ENCODE measurements around the gene CIB2. TPM values are rescaled to one million over a fixed set of nuclear protein-coding genes. Genes with fewer than 3 reads are reported as not detected.
A peak's percentile ranks its signal among the peaks of the same experiment; 100 is the strongest.

Gene CIB2
- total RNA-seq, 1 experiment from 2014 or later: 1.9 TPM

DNA sequence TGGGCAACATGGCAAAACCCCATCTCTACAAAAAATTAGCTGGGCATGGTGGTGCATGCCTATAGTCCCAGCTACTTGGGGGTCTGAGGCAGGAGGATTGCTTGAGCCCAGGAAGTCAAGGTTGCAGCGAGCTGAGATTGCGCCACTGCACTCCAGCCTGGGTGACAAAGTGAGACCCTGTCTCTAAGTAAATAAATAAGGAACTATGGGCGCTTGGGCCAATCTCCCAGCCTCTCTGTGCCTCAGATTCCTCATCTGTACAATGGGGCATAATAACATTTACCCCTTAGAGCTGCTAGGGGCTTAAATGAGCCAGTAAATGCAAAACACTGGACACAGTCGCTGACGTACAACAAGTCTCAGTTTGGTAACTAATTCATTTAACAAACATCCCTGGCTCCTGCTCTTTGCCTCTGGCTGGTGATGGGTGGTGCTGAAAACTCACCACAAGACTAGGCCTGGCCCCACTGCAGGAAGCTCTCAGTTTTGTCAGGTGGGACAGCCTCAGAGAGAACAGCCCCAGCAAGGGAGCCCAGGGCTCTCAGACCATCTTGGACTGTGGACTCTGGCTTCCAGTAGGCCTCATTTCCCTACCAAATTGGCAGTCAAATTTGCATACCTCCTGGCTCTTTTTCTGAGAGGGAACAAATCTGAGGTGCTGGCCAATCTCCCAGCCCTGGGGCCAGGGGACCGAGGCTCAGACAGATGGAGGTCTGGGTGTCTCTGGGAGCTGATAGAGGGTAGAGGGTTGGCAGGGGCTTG, 47.4 kb downstream of the CIB2 start:
- no peak for DNase-seq (ENCODE audit: low read depth)

DNA sequence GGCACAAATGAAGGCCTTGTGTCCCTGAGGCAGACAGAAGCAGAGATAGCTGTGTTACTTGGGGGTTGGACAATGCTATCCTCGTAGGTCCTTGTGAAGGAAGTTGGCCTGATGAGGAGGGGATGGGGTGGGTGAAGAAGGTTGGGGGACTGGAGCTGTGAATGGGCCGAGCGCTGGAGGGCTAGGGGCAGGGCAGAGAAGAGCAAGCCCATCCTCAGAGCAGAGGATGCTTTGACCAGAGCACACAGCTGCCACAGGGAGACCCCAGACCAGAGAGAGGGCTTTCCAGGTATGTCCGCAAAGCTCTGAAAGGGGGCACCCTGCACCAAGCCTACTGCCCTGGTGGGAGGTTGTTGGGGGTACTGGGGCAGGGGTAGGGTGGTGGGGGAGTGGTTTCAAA, 48.1 kb downstream of the CIB2 start:
- DNase-seq (ENCODE audit: low read depth): no peak

DNA sequence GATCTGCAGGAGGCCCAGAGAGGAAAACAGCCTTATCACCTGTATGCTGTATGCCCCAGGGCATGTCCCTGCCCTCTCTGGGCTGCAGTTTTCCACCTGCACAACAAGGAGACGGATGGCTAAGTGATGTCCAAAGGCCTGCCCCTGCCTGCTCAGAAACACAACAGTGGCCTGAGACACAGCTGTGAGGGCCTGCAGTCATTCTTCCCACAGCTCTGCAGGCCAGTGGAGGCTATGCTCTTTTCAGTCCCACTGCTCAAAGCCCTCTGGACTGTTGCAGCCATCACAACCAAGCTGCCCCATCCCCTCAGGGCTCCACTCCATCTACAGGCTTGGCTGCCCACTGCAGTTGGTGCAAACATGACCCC, 48.5 kb downstream of the CIB2 start:
- DNase-seq (ENCODE audit: low read depth): no peak

DNA sequence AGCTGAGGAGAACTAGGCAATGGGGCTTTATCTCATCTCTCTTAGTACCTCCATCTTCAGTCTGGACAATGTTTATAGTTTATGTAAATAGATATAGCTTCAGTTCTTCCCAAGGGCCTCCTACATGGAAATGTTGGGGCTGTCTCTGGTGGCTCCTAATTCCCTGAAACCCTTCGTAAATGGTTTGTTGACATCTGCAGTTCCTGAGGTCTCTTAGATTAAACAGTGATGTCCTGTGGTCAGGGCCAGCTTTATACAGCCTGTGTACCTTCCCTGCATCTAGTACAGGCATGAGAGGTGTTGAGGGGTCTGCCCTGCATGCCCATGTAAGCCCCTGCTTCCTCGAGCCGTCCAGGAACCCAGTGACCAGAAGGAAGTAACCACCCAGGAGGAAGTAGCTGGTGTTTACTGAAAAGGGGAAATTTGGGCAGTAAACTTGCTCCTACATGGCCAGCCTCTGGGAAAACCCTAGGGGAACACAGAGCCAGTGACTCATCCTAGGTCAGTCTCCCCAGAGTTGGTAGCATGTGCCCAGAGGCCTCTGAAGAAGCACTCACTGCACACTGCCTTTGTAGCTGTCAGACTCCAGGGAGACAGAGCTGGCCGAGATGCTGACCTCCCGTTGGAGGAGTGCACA, 49.0 kb downstream of the CIB2 start:
- DNase-seq (ENCODE audit: low read depth): no peak

DNA sequence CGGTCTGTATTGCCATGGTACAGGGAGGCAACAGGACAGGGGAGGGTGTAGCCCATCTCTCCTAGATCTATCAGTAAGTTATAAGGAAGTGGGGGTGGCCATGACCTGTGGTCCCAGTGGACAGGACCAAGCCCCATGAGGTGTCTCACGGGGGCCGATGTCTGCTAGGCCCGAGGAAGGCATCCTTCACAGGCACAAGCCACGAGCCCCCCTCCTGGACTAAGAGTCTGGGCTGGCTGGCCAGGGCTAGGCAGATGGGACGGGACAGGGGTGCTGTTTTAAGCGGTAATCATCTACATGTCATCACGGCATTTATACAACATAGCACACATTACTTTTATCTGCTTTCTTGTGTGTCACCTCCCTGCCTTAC, 51.2 kb downstream of the CIB2 start:
- no peak for DNase-seq (ENCODE audit: low read depth)

DNA sequence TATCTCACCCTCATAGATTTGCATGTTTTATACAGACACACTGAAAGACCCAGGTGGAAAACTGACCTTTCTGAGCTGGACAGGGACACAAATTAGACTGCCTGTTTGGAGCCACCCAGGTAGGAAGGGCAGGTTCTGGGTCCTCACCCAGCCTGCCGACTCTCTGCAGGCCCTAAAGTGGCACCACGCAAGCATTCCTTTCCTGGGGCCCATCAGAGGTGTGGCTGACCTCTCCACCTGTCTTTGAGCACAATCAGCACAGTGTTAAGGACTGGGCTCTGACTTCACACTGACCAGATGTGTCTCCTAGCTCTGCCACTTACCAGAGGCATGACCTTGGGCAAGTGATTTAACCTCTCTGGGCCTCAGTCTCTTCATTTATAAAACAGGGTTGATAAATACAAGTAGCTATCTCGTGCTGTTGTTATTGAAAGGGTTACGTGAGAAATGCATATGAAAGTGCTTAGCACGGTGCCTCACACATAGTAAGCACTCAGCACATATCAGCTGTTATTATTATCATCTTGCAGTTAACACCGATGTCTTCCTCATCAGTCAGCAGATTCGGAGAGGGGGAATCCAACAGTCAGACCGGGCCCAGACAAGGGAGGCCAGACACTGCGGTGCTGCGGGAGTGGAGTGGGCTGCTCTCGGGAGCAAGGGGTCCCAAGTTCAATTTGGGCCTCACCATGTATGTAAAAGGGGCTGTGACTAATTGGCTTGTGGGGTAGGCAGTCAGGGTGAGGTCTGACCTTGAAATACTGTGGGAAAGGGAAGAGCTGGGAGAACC, 51.8 kb downstream of the CIB2 start:
- no peak for DNase-seq (ENCODE audit: low read depth)

DNA sequence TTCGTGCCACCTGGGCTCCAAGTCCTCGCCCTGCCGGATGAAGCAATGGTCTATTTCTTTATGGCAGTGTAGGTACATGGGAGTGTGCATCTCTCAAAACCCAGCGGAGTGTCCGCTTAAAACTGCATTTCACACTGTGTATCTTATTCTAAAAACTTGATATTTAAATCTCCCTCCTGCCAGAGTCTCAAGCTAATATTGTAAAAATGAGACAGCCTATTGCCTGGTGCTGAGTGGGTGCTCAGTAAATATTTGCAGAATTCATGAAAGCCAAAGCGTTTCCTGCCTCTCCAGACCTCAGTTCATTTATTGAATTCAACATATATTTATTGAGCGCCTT, 53.4 kb downstream of the CIB2 start:
- no peak for DNase-seq (ENCODE audit: low read depth)

DNA sequence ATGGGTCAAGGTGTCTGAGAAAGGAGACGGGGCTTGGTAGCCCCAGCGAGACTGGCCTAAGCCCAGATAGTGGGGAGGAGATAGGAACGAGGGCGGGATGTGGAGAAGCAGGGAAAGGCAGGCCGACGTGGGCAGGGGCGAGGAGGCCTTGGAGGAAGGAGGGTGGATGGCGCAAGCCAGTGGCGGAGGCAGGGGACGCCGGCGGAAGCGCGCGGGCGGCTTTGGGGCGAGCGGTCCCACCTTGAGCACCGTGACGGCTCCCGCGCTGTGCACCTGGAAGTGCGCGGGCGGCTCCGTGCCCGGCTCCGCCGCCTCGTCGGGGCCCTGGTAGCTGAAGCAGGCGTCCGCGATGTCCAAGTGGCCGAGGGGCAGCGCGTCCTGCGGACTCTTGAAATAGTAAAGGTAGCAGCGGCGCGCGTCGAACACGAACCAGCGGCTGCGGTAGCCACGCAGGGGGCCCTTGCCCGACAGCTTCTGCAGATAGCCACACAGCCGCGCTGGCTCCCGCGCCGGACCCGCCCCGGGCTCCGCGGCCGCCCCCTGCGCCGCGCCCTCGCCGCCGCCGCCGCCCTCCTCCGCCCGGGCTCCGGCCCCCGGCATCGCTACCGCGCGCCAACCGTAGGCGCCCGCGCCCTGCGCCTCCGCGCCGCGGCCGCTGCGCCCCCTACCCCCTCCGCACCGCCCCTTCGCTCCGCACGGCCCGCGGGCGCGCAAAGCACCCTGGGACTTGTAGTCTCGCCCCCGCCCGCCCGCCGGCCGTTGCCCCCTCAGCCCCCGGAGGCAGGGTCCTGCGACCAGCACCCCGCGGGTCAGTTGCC, 54.0 kb downstream of the CIB2 start, which contains the start of gene TBC1D2B:
TBC1D2B (minus strand) TSS at position 659 of the 818 bp plus-strand sequence; CDS start at position 600, 59 bp downstream.
- DNase-seq (ENCODE audit: low read depth): peak; percentile 52

DNA sequence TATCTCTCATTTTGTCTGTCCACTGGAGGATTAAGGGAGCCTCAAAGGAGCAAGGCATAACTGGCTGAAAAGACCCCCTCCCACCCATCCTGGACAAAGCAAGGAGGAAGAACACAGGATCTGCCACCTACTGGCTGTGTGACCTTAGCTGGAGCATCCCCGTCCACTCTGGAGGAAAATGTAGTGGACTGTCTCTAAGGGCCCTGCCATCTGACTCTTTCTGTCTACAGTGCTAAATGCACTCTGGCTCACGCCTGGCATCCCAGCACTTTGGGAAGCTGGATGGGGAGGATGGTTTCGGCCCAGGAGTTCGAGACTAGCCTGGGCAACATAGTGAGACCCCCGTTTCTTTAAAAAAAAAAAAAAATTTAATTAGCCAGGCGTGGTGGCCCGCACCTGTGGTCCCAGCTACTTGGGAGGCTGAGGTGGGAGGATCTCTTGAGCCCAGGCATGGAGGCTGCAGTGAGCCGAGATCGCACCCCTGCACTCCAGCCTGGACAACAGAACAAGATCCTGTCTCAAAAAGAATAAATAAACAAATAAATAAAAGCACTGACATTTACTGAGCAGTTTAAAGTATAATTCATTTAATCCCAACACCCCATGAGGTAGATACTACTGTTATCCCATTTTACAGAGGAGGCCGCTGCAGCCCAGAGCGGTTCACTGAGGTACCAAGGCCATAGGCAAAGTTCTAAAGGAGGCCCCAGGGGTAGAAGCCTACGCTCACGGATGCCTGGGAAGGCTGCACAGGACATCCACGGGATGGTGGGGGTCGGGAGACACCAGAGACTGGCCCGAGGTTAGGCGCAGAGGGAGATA, 54.8 kb downstream of the CIB2 start:
- DNase-seq (ENCODE audit: low read depth): peak; percentile 25

DNA sequence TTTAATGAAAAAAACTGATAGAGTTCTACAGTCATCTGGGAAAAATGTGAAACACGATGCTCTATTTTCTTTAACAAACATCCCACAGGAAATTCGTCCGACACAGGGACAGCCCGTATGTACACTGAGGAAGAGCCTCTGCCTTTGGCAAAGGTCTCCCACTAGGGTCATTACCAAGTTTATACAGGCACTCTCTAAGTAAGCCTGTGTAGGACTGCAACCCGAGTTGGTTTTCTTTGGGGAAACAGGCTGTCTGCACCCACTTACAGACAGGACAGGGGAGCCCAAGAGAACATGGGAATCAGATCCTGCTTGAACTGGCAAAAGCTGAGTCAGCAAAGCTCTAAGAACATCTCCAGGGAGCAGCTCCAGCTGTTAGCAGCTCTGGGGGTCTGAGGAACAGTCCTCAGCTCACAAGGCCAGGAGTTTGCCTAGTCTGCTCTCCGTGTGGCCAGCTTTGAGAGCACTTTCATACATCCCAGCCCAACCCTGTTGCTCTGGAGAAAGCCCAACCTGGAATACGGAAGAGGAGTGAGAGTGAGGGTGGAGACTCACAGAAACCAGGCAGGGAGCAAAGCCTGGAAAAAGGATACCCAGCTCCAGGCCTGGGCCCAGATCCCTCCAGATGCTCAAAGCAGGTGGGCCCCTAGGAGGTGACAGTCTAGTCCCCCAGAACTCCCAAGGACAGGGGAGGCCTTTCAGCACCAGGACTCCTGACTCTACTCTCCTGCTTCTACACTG, 55.6 kb downstream of the CIB2 start:
- DNase-seq (ENCODE audit: low read depth): peak; percentile 89

DNA sequence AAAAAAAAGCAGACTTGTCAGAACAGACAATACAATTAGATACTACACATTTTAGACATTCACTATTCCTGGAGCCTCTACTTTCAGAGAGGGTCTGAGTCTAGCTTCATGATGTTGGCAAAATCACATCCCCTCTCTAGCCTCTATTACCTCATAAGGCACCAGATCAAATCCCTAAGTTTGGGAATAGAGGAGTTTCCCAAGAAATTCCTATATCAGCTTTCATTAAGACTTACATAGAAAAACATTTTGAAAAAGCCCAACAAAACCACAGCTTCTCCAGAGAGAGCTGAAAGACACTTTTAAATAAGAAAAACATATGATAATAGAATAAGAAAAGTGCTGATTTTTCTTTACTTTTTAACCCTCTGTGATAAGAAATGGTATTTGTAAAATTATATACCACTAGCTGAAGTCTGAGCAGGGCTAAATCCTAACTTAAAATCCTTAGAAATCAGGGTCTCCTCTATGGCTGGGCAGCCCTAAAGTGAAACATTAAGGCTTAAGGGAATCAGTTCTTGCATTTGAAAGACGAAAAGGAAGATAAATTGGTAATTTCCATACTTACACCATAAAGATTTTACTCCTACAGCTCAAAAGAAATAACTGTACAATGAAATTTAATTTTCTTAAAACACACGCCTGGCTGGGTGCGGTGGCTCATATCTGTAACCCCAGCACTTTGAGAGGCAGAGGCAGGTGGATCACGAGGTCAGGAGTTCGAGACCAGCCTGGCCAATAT, 58.0 kb downstream of the CIB2 start:
- no peak for DNase-seq (ENCODE audit: low read depth)

DNA sequence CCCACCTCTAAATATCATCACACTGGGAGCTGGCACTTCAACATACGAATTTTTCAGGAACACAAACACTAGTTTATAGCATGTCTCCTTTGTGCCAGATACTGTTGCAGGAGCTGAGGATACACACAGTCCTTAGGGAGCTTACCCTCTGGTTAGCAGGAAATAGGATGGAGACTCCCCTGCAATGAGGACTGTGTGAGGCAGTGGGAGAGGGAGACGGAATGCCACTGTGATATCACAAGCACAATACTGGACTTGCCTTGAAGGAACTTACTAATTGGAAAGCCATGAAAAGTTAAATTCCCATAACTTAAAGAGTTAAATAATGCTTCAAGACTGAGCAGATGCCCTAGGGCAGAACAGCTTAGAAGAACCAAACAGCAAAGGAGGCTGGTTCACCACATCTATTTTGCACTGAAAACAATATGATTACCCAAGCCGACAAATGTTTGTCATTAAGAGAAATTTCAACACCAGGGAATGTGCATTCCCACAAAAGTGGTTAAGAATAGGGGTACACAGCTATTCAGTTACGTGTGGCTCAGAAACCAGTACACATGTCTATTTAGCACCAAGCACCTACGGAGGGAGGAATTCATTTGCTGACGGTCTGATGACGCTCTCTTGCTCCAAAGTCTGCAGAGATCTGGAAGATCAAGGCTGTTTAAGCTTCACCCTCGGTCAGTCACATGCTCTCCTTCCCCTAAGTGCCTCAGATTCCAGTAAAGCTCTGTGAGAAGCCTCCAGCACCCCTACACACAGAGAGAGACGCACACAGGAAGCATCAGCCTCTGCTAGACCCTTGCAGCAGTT, 59.0 kb downstream of the CIB2 start:
- DNase-seq (ENCODE audit: low read depth): peak; percentile 68

DNA sequence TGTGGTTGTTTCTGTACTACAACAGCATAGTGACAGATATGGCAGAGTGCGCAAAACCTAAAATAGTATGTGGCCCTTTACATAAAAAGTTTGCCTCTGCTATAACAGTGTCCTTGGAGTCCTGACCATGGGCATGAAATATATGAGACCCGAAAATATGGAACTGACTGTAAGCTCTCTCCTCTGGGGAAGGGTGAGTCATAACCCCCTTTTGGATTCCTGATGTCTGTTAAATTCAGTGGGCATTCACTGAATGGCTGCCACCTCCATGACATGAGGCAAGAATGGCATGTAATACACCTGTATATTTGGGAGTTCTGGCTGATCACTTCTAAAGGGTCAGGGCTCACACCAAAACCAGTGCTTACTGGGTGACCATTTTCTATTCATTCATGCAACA, 59.9 kb downstream of the CIB2 start:
- no peak for DNase-seq (ENCODE audit: low read depth)

DNA sequence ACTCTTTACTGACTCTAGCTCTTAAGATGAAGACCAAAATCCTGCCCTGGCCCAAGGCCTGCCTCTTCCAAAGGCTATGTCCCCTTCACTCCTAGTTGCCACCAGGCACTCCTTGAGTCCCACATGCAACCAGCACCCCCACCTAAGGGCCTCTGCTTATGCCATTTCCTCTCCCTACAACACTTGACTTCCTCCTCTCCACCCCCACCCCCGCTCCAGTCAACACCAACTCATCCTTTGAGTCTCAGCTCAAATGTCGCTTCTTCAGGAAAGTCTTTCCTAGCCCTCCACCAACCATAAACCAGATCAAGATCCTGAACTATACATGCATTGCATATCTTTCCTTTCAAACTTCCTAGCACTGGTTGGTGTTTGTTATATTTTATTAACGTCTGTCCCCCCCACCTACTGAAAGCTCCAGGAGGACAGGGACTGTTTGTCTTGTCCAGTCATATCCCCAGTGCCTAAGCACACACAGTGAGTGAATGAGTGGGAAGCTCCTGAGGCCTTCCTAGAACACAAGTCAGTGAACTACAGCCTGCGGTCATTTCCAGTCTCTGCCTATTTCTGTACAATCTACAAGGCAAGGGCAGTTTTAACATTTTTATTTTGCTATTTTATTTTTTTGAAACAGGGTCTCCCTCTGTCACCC, 61.1 kb downstream of the CIB2 start:
- DNase-seq (ENCODE audit: low read depth): no peak

DNA sequence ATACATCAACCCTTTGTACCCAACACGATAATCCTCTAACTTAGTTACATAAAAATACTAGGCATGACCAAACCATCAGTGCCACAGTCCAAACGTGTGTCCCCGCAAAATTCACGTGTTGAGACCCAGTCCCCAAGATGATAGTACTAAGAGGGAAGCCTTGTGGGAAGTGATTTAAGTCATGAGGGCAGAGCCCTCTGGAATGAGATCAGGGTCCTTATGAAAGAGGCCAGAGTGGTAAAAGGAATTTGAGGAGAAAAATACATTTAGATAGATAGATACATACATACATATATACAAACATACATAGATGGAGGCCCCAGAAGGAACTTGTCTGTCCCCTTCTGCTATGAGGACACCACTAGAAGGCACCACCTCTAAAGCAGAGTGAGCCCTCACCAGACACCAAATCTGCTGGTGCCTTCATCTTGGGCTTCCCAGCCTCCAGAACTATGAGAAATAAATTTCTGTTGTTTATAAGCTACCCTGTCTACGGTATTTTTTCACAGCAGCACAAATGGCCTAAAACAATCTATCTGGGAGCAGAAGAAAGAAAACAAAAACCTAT, 61.7 kb downstream of the CIB2 start:
- no peak for DNase-seq (ENCODE audit: low read depth)

DNA sequence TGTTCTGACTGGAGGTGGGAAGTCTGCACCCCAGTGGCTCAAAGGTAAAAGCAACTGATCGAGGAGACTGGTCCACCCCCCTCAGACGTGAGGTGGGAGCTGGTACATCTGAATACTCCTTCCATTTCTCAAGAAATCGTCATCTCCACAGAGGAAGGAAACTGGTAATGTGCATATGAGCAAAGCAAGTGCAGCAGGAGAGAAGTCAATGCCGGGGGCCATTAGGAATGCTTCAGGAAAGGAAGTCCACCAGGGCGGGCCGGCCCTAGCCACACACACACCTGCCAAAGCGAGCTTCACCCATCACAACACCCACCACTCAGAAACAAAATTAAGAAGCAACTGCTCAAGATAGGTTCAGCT, 62.2 kb downstream of the CIB2 start:
- no peak for DNase-seq (ENCODE audit: low read depth)

DNA sequence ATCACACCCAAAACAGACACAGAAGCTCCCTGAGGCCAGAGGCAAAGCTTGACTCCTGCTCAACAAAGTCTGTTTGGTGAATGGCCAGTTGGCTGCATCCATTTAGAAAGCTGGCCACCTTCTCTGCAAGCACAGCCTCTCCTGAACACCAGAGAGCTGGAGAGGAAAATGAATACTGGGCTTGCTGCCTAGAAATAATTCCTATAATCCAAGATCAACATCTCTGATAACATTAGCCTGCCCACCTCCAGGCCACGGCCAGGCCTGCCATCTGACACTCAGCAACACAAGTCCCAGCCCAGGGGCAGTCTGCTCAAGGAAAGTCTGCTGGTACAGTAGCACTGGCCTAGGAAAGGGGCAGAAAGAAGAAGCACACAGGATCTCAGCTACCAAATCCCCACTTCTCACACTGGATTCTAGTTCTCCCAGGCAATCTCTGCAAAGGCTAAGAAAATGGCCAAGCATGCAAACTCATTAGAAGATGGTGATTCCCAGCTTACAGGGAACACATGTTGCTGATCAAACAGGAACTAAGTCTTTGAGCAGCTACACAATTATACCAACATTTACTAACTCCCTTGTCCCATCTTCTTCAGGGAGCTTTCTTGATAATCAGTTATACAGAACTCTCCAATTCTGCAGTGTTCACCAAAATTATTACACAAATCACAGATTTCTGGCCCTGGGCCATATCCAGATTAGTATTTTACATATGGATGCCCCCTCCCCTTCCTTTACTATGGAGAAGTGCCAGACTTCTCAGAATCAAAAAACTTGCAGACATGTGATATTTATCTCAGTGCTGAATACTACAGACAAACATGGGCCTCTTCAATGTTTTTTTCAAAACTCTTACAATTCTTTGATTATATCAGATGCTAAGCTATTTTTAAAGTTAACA, 63.7 kb downstream of the CIB2 start:
- peak; percentile 82 for DNase-seq (ENCODE audit: low read depth)
